Stimulated activated CD8-positive, alpha-beta memory T cell treated with anti-CD3 and anti-CD28 coated beads, Interleukin-7, amount 100 ng/mL, for 4 hours (primary cell): ENCODE data around the gene RPP25L.

Experiments used
- DNase-seq, 2 donors: peaks; one replicate each; pipeline ENCODE4 v3.0.0-alpha.2; 2020; ENCODE audit warnings: low read depth in 2 of 2

Gene RPP25L

DNA sequence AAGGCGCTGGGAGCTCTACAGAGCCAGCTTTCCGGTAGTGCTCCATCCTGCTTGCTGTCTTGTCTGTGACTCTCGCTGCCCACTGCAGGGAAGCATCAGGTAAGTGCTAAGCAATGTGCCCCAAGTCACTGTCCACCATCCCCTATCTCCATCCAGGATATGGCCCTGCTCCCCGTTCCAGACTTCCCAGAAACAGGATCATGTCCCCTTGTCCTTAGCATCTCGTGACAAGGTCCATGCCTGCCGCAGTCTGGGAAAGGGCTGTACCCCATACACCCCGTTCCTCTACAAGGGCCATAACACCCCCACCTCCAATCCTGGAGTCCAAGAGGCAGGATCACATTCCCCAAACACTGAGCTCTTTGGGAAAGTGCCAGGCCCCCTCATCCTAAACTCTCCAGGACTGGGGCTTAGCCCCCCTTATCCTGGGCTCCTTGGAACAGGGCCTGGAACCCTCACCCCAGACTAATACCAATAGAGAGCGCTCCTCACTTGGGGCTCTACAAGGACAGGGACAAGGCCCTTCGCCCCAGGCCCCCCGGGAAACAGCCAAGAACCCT lies 566 bp downstream of the RPP25L start:
- no peak for DNase-seq

DNA sequence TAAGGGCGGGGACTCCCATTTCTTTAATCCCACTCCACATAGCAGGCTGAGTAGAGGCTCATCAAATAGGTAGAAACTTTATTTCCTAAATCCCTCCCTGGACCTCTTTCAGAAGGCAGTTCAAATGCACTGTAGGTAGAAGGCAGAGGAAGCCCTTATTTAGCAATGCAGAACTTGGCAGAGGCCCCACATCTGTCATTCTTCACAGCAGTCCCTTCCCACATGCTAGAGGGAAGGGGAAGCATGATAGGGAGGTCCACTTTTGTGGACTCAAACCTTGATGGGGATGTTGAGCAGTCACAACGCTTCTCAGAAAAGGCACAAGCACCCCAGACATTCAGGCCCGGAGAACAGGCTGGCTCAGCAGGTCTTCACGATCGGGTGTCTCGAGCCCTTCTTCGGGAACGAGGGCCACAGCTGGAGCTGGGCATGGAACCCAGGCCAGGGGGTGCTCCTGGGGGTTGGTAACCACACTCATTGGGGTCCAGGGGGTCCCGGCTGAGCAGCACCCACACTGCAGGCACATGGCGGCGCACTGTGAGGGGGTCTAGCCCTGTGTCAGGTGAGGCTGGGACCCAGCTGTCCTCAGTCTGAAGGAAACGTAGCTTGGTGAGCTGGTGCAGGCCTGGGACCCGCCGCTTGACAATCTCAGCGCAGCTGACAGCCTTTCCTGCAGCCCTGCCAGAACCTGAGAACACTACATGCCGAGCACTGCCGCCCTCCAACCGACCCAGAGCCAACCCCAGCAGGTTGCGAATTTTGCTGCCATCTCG lies 1.3 kb downstream of the RPP25L start:
- DNase-seq = no peak

DNA sequence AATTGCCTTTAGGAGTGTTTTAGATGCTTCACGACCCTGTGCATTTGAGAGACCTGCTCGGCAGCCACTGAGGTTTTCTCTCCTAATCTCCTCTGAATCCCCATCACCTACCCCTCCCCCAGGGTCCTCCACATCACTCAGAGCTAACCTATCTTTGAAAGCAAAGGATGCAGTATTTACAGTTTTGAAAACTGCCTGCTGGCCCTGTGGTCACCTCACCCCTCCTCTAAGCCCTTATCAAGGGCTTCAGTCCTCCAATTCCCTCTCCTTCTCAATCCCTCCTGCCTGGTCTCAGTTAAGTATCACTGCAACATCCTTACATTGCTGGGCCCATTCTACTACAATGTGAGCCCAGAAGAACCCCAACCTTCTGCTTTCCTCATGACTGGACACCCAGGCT lies 4.6 kb downstream of the RPP25L start:
- no peak for DNase-seq

DNA sequence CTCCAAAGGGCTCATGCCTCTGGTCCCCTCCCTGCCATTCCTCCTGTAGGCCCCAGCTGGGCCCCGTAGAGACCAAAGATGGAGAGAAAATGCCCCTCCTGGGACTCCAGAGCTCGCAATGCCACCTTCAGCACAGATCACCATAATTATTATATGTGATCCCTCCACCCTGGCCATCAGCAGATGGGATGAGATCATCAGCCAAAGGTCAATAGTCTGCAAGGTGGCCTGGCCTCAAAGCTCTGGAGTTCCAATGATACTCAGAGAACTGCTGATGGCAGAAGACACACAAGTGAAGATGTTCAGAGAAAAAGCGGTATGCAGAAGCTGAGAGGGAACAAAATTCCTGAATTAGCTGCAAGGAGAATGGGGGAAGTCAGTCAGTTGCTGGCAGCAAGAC lies 5.0 kb downstream of the RPP25L start:
- DNase-seq = no peak

DNA sequence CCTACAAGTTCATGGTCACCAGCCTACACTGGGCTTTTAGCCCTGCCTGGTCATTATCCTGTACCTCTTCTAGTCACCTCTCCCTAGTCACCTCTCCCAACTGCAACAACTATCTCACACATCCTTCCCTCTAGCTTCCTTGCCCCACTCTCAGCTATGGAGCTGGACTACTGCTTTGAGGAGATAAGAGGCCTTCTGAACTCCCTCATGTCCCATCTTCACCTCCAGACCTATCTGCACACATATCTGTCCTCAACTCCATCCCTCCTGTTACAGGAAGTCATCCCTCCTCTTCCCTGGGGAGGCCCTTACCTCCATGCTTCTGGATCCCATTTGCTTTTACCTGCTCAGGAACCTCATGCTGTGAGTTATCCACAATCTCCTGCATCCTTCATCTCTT lies 5.7 kb downstream of the RPP25L start:
- no peak for DNase-seq

DNA sequence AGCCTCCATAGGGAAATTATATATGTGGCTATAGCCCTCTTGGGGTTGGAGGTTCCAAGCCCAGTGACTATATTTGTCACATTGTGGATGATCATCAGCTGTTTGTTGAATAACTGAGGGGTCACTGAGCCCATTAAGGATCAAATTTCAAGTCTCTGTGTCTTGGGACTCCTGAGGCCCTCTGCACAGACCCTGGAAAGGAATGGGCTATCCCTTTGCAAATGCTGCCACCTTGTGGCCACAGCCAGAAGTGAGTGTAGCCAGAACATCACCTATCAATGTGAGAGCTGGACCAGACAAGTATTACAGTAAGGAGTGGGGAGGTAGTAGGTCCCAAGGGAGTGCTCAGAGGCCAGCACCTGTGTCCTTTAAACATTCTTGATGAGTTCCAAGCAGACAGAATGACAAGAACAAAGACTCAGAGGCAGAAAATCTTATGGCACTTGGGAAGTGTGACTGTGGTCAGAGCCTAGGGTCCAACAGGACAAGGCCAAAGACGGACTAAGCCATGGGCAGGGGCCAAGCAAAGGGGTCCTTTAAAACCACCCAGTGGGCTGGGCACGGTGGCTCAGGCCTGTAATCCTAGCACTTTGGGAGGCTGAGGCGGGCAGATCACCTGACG lies 8.2 kb downstream of the RPP25L start:
- DNase-seq = peak; percentile 61 to 72

DNA sequence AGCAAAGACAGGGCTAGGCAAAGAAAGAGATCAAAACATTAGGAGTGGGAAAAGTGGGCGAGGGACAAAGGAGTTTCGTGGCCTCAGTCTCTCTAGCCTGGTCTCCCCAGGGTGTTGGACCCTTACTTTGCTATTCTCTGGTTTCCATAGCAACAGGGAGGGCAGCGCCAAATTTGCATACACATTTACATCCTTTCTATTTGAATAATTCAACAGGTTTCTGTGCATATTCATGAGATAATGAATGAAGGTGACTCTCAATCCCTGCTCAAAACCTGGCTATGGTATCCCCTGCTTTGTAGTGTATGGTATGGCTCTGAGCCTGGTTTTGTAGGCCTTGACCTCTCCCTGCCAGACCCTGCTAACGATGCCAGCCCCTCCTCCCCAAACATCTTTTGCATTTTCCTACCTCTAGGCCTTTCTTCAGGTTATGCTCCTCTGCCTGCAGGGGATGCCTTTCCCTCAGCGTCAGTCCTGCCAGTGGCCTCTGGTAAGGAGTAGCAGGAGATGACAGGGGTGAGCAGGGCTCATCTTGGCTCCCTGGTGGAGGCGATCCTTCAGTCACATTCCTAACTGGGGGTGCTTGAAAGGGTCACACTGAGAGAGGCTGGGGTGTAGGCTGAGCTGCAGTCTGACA lies 9.8 kb downstream of the RPP25L start:
- DNase-seq = no peak

DNA sequence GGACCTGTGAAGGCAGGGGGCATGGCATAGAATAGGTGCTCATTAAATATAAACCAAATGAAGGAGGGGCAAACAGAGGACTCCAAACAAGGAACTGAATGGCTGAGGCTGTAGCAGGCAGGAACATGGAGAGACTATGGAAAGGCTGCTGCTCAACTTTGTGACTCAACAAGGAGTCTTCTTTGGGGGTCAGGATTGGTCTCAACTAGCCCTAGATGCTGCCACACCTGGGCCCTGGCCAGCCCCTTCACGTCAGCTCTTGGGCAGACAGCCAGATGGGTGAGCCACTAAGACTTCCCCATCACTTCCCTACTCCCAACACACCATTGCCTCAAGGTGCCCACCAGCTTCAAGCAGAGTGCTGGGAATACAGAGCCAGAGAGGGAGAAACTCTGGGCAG lies 11.0 kb downstream of the RPP25L start:
- no peak for DNase-seq

DNA sequence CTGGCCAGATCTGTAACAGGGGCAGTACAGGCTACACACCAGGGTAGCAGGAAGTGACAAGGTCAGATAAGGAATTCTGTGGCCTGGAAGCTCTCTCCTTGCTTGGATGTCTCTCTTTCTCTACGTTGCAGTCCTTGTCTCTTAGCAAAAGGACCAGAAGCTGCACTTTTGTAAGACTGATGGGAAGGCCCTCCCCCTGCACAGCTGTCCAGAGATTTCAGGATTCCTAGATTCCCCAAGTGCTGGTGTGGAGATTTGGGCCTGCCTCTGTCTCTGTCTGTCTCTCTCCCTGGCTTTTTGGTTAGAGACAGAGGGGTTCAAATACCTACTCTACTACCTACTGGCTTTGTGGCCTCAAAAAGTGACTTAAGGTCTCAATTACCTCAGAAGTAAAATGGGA lies 12.4 kb downstream of the RPP25L start:
- DNase-seq = no peak

DNA sequence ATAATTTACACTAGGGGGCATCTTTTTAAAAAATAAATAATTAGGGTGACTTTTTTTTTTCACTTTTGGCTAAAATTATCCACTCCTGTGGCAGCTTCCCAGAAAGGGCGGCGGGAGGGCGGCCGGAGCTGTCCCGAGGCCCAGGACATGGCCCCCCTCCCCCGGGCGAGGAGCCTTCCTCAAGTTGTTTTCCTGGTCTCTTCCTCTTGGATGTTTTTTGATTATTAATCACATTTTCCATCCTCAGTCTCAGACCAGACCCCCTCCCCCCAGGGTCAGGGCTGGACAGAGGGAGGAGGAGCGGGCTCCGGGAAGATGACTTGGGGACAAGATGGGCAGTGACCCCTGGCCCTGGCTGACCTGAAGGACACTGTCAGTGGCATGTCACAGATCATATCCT lies 17.7 kb downstream of the RPP25L start:
- DNase-seq = no peak

DNA sequence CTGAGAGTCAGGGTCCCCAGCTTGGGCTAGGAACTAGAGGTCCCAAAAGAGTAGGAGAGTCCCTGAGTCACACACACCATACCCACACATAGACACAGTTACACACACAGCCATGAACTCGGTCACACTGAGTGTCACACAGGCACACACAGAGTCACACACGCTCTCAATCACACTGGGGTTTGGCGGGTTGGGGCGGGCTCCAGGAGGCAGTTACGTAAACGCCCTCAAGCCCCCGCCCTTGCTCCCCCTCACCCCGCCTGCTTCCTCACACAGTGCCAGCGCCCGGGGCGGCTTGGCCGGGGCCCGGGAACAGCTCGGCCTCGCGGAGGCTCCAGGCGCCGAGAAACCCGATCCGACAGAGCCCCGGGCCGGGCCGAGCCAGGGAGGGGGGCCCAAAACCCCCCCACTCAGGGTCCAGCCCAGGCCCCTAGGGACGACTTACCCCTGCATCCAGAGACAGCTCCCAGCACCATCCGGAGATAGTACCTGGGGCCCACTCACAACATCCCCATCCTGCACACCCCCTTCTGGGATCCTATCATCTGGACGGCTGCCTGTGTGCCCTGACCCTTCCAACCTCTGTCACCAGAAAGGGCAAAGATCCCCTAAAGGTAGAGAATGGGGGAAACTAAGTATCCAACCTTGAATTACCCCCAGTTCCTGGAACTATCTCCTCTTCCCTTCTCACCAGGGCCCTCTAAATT lies 18.8 kb downstream of the RPP25L start:
- DNase-seq = no peak

DNA sequence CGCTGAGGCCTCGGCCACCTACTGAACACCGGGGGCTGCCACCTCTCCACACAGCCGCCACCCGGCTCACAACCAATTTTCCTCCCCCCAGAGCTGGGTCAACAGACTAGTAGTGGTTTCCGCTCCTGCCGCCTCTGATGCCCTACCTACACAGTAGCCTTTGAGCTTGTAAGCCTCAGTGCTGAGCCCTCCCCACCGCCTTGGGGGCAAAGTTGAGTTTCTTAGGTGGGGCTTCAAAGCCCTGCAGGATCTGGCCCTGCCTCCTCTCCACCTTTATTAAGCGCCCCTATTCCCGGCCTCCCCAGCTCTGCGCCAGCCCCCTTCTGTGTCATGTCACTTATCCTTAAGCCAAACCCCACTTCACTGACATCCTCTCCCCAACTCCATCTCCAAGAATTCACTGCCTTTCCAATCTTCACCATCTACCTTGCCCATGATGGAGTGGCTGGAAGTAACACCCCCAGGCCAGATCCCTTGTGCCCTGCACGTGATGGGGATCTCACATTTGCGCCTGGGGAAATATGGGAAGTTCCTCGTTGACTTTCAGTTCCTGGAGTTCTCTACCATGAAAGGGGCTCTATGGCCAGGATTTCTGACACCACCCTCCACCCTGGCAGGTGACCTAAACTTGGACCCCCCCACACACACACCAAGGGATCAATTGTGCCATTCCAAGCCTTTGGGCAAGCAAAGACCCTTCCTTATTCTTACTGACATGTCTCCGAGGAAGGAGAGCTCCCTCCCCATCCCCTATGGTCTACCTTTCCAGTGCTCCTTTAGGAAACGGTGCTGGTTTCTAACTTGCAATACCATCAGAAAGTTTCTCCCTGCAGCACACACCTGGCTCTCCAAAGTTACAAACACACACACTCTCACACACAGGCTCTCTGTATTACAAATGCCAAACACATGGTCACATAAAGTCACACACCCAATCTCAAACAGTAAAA lies 19.7 kb downstream of the RPP25L start:
- no peak for DNase-seq

DNA sequence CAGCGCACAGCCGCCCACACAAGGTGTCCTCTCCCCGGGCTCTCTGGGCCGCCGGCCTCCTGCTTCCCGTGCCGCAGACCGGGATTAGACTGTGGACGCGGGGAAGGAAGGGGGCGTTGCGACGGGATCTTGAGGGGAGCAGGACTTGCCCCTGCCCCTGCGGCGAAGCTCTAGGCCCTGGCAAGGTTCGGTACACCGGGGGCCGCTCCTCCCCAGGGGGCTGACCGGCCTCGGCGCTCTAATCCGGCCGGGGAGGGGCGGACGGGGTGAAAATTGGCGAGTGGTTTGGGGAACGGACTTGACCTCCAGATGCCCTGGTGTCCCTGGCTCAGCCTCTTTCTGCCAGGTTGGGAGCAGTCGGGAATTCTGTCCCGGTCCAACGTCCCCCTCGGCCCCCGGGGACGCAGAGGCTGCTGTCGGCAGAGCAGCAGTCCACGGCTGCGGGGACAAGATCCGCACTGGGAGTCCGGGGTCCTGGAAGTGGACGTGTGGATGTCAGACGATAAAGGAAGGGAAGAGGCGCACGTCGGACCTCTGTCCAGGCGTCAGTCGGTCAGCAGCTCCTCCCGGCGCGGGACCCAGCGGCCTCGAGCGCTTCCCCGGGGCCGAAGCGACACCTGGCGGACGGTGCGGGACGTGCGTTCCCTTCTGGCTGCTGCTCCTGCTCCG lies 20.5 kb downstream of the RPP25L start:
- peak; percentile 29 to 68 for DNase-seq

DNA sequence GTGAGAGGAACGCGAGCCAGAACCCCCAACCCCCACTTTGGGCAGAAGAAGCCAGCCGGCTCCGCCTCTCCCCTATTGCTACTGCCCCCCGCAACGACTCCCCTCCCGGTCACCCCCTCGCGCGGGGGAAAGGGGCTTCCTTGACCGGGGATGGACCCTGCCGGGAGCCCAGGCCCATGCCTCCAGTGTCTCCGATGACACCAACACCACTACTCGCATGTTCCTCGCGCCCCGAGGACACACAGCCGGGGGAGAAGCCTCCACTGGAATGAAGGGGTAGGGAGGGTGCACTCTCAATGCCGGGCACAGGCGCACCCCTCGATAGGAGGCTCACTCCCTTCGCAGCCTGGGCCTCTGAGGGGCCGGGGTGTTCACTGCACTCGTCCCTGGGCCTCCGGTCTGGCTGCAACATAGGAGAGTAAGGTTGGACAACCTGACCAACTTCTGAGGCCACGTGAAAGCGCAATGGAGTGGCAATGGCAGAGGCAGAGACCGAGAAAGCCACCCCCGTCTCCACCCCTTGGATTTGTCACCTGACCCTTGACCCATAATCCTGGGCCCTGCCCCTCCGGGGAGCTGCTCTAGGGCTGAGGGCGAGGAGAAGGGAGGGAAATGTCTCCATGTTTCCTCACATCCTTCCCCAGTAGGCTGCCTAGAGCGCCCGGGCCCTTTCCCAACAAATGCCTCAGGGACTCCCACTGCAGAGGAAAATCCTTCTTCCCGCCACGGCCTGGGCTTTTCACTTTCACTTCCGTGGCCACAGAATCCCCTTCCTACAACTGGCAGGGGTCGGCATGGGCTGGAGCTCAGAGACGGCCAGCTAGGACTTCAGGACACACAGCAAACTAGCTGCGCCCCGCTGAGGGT lies 21.3 kb downstream of the RPP25L start:
- DNase-seq = no peak

DNA sequence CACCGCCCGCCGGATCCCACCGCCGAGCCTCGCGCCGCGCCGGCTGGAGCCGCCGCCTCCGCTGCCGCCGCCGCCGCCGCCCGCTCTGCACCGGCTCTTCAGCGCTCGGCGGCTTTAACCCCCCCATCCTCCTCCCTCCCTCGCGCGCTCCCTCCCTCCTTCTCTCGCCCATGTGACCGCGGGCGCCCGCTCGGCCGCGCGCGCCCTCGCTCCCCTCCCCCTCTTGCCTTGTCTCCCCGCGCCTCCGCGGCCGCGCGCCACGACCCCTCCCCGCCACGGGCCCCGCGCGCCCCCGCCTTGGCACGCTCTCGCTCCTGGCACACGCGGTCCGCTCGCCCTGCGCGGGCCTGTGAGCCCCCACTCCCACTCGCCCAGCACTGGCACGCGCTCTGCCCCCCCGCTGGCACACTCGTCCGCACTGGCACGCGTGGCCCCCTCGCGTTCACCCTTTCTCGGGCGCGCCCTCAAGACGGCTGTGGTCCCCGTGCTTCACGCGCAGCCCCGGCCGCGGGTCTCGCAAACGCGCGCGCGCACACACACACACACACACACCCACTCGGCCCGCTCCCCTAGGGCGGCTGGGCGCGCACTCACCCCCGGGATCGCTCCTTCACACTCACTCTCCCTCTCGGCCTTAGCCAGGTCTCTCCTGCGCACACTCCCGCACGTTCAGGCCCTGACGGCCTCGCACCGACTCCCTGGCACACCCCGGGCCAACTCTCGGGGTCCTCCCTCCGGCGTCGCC lies 22.1 kb downstream of the RPP25L start, which contains the start of gene CNTFR:
Gene CNTFR, minus strand, starts transcription at position 89 of the 745 bp plus-strand sequence. CDS start 20,743 bp downstream, outside the sequence.
- DNase-seq = no peak

DNA sequence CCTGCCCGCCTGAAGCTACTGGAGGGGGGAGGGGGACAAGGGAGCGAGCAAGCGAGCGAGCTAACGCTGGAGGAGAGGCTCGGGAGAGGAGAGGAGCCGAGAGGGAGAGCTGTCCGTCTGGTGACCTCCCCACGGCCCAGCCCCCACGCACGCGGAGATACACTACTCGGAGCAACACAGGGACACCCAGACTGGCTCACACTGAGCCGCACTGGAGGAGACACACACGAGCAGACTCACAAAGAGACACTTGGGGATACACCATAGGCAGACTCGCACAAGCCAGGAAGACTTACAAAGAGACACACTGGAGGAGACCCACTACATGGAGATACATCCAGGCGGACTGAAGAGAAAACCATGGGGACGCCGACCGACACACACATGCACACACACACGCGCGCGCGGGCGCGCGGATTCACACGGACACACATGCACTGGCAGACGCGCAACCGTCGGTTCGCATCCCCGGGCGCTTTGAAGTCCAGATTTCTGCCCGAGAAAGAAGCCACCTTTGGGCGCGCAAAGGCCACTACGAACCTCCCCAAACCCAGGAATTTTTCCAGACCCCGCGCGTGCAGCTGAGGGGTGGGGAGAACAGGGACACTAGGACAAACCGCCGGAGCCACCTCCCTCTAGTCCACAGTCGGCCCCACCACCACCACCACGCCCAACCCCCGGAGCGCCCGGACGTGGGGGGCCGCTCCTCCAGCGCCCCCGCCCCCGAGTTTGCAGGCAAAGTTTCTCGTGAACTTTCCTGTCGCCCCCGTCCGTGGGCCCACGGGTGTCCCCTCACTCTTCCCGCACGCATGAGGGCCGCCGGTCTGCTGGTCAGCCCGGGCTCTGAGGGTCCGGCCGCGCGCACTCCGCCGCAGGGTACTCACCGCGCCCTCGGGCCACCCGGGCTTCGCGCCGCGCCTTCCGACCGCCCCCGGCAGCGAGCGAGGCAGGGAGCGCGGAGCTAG lies 22.9 kb downstream of the RPP25L start:
- no peak for DNase-seq

DNA sequence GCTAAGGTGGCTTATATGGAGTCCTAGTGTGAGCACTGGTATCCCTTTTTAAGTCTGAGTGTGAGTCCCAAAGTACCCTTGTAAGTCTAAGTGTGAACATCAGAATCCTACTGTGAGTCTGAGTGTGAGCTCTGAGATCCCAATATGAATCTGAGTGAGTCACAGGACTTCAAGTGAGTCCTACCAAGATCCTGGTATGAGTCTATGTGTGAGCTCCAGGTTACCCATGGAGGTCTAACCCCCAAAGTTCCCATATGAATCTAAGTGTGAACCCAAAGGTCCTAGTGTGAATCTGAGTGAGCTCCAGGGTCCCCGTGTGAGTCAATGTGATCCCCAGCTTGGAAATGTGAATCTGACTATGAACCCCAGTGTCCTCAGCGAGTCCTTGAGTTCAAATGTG lies 24.6 kb downstream of the RPP25L start:
- no peak for DNase-seq
